IPS-NIHi11 (cell line): ENCODE results near the gene STAG2.
"Not testable (repeated sequence)": the region's sequence is repeated elsewhere in the genome, so short reads cannot be mapped to it uniquely, and the experiment has no call there.

Source experiments
- DNase-seq: peaks from one replicate; pipeline ENCODE4 v3.0.0; 2012; ENCODE audit warnings: mixed read lengths, low spot score

The STAG2 gene

GRCh38 chrX:124042042-124042441 lies 80.5 kb downstream of the STAG2 start:
- no peak for DNase-seq

DNA sequence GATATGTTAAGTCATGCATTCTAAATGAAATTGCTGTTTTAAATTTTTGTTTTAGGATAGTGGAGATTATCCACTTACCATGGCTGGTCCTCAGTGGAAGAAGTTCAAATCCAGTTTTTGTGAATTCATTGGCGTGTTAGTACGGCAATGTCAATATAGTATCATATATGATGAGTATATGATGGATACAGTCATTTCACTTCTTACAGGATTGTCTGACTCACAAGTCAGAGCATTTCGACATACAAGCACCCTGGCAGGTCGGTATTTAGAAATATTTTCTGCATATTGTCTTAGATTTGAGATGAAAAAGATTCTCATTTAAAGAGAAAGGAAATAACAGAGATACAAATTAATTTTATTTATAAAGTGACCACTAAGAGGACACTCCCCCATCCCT lies 83.6 kb downstream of the STAG2 start:
- DNase-seq: no peak

DNA sequence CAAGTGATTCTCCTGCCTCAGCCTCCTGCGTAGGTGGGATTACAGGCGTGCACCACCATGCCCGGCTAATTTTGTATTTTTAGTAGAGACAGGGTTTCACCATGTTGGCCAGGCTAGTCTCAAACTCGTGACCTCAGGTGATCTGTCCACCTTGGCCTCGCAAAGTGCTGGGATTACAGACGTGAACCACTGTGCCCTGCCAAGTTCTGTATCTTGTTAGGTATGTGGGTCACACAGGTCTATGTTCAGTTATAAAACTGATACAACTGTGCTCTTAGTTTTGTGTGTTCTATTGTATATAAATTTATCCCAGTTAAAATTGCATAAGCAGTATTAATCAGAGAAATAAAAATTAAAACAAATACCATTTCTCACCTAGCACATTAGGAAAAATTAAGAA lies 122.9 kb downstream of the STAG2 start:
- not testable (repeated sequence) for DNase-seq

- DNase-seq: no peak
These were observed 123.6 kb downstream of the STAG2 start for GRCh38 chrX:124085063-124085462.

DNA sequence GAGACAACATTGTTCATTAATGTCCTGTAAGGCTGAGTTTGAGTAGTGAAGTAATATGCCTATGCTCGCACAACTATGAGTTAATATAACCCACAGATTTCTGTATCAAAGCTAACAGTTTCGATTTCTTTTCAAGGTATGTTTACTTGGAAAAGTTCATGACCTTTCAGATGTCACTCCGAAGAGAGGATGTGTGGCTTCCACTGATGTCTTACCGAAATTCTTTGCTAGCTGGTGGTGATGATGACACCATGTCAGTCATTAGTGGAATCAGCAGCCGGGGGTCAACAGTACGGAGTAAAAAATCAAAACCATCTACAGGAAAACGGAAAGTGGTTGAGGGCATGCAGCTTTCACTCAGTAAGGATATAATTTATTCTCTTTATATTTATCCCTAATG lies 124.9 kb downstream of the STAG2 start:
- no peak for DNase-seq

- DNase-seq: no peak
These were observed 125.7 kb downstream of the STAG2 start for GRCh38 chrX:124087000-124087746.

GRCh38 chrX:124093222-124093621 lies 131.7 kb downstream of the STAG2 start:
- no peak for DNase-seq

DNA sequence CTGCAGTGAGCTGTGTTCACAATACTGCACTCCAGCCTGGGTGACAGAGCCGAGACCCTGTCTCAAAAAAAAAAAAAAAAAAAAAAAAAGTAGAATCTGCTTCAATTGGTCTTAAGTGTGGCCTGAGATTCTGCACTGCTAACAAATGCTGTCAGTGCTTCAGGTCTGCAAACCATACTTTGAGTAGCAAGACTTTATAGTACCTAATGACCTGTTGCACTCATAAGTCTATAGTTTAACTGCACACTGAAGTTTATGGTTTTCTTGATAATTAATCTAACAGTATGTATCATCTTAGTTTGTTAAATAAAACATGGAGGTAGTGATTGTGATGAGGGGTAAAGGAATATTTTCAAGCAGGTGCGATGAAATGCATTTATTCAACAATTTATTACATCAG lies 135.6 kb downstream of the STAG2 start:
- DNase-seq: no peak

DNA sequence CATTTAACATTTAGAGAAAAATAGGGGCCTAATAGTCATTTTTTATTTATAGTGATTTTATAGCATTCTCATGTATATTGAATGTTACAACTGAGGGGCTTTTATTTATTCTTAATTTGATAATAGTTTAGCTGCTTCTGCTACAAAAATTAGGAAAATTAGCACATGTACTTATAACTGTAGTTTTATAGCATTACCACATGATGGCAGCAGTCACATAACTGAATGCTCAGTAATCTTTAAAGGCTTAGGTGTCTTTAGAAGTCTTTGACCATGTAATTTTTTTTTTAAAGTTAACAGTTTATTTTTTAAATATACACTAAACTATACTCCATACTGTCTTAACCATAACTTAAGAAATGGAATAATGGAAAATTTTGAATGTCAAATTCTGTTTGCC lies 136.6 kb downstream of the STAG2 start:
- peak; percentile 4 for DNase-seq

DNA sequence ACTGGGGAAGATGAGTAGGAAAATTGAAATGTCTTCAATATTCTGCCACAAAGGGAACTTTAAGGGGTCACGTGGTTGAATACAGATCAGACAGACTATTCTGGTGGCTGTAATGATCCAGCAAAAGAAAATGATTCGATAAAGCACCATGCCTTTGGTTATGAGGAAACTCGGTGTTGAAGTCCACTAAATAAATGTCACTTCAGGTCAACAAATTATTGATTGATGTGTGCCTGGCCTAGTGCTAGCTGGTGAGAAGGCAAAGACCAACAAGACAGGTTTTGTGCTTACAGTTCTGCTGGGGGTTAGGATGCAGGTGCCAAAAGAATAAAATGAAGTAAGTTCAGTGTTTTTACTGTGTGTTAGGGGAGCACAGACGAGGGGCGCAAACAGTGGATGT lies 142.5 kb downstream of the STAG2 start:
- no peak for DNase-seq

DNA sequence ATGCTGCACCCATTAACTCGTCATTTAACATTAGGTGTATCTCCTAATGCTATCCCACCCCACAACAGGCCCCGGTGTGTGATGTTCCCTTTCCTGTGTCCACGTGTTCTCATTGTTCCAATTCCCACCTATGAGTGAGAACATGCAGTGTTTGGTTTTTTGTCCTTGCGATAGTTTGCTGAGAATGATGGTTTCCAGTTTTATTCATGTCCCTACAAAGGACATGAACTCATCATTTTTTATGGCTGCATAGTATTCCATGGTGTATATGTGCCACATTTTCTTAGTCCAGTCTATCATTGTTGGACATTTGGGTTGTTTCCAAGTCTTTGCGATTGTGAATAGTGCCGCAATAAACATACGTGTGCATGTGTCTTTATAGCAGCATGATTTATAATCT lies 143.0 kb downstream of the STAG2 start:
- not testable (repeated sequence) for DNase-seq

DNA sequence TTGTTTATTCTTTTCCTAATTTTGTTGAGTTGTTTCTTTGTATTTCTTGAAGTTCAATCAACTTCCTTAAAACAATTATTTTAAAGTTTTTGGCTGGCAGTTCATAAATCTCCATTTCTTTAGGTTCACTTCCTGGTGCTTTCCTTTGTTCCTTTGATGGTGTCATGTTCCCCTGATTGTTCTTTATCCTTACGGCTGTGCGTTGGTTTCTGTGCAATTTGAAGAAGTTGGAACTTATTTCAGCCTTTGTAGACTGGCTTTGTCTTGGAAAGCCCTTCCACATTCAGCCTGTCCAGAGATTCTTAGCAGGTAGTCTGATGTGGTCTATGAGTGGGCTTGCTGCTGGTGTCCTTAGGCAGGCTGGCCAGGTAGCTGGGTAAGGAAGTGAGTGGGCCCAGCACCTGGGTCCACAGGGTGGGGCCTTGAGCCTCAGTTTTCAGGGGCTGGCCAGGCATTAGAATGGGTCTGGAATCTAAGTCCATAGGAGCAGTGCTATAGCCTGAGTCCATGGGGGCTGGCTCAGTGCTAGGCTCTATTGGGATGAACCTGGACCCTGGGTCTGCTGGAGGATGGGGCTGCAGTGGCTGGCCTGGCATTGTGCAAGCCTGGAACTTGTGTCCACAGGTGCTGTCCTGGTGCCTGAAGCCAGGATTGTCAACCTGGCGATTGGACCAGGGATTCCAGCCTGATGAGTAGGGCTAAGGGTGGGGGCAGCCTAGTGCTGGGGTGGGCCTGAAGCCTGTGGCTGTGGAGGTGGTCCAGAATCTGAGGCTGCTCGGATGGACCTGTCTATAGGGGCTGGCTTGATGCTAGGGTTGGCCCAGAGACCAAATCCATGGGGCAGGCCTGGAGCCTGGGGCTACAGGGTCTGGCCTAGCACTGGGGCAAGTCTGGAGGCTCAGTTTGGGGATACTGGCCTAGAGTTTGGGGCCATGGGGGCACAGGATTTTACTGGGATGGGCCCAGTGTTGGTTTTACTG lies 152.4 kb downstream of the STAG2 start:
- no peak for DNase-seq

GRCh38 chrX:124117325-124117724 lies 155.8 kb downstream of the STAG2 start:
- no peak for DNase-seq

DNA sequence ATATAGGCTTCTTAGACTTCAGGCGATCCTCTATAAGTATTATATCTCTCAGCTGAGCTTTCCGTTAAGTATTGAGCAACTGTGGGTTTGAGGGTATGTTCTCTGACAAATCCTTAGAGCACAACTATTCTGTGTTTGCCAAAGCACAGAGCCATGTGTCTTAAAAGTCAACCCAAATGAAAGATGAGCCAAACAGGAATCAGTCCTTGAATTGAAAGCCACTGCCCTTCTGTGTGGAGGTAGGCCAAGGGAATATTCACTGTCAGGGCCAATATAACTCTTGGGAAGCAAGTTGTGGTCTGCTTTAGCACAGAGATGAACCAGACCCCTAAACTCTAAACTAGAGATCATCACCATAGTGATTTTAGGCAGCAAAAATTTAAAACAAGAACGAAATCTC lies 164.0 kb downstream of the STAG2 start:
- no peak for DNase-seq

DNA sequence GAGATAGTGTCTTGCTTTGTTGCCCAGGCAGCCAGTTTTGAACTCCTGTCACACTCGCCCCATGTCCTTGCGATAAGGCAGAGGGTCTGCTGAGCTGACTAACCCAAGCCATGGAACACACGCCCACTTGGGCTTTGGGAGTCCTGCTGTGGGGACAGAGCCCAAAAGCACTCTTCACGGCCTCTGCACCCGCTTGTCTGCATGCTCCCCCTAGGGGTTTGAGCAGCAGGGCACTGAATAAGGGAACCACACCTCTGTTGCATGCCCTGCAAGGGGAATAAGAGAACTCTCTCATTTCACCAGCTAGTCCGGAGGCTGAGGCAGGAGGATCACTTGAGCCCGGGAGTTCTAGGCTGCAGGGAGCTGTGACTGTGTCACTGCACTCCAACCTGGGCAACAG lies 166.0 kb downstream of the STAG2 start:
- no peak for DNase-seq

DNA sequence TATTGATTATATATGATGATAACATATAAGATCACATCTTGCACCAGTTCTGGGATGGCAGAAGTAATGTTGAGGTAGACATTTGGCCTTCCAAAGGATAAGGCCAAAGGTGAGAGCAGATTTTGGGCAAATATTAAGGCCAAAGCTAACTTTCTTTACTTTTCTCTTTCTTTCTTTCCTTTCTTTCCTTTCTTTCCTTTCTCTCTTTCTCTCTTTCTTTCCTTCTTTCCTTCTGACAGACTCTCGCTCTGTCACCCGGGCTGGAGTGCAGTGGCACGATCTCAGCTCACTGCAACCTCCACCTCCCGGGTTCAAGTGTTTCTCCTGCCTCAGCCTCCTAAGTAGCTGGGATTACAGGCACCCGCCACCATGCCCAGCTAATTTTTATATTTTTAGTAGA lies 170.9 kb downstream of the STAG2 start:
- DNase-seq: not testable (repeated sequence)

GRCh38 chrX:124145749-124146148 lies 184.2 kb downstream of the STAG2 start:
- no peak for DNase-seq

DNA sequence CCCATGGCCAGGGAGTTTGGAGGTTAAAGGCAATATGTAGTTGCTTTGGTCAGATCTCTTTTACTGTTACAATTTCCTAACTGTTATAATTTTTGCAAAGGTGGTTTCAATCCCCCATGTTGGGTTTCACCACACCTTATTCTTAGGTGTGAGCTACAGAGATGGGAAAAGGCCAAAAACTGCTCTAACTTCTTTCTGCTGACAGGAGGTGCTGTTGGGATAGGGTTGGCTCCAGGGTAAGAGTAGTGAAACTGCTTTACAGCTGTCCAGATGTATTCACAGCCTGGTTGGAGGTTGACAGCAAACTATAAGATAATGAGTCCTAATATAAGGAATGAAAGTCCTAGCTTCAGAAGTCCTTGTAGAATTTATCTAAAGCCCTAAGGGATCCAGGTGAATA lies 189.7 kb downstream of the STAG2 start:
- no peak for DNase-seq
